Measurements from ENCODE around the gene DHRS12.

The DHRS12 gene

DNA sequence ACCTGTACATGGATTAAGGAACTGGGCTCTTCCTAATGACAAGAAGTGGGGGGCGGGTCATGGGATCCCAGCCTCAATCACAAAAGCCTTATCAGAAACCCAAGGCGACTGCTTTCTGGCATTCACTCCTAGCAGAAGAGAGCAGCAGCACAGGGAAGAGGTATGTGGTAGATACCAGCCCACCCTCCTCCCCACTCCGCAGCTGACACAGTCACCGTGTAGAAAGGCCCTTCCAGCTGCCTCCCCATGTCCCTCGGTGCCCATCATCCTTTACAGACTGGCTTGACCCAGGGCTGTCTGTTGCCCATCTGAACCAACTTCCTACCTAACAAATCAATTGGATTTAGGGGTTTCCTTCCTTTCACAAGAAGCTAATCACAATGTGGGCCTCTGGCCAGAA lies 3.1 kb upstream of the DHRS12 start:
- Histone ChIP-seq H3K36me3 (ENCODE audit: control insufficient read depth, insufficient read depth, low read length) (no peaks in the 10 kb centered on the region), H3K4me1 (ENCODE audit: control insufficient read depth, insufficient read depth, low read length) (peaks cover 7% of the 10 kb centered on the region), H3K27ac (ENCODE audit: low read length) (no peak overlapping the region), H3K27me3 (ENCODE audit: control insufficient read depth, insufficient read depth, low read length) (no peaks in the 10 kb centered on the region), H3K4me3 (ENCODE audit: low read length) (no peak overlapping the region), H3K9me3 (ENCODE audit: control insufficient read depth, insufficient read depth, low read length) (no peaks in the 10 kb centered on the region)
- DNase-seq (ENCODE audit: low read depth, low spot score), result no peak
- WGBS (ENCODE audit: insufficient coverage, insufficient read length), result no CpG with 5 or more reads among the region's 5 CpGs

DNA sequence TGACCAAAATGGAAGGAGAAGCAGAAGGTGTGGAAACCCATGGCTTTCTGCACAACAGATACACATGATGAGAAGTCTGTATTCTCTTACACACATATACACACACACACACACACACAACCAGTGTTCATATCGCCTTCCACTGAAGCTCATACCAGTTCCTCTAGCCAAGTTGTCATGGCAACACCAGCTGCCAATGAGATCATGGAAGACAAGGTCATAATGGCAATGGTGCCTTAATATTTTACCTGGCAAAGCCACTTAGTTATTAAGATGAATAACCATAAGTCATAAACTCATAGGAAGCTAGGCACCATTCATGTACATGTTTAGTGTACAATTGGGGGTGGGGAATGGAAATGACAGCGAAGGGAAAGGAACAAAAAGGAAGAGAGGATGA lies 2.6 kb upstream of the DHRS12 start:
- no peaks in the 10 kb centered on the region for H3K36me3 ChIP-seq (ENCODE audit: control insufficient read depth, insufficient read depth, low read length)
- no CpG with 5 or more reads among the region's 2 CpGs for WGBS (ENCODE audit: insufficient coverage, insufficient read length)
- no peak overlapping the region for H3K27ac ChIP-seq (ENCODE audit: low read length)
- no peaks in the 10 kb centered on the region for H3K9me3 ChIP-seq (ENCODE audit: control insufficient read depth, insufficient read depth, low read length)
- H3K27me3 ChIP-seq (ENCODE audit: control insufficient read depth, insufficient read depth, low read length), result no peaks in the 10 kb centered on the region
- no peak for DNase-seq (ENCODE audit: low read depth, low spot score)
- peaks cover 7% of the 10 kb centered on the region for H3K4me1 ChIP-seq (ENCODE audit: control insufficient read depth, insufficient read depth, low read length)
- H3K4me3 ChIP-seq (ENCODE audit: low read length), result no peak overlapping the region

DNA sequence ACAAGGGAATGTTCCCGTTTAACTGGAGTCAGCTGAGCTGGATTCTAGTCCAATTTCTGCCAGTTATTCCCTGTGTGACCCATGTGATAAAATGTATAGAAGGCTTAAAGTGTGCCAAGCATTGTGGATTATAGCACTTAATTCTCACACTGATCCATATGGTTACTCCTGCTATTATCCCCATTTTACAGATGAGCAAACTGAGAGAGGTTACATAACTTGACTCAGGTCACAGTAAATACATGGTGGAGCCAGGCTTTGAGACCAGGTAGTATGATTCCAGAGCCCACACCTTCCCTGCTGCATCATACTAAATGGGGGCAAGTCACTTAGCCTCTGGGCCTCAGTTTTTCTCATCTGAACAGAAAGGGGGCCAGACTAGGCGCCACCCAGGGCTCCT lies 2.0 kb upstream of the DHRS12 start:
- no peak for DNase-seq (ENCODE audit: low read depth, low spot score)
- Histone ChIP-seq H3K27me3 (ENCODE audit: control insufficient read depth, insufficient read depth, low read length) (no peaks in the 10 kb centered on the region), H3K4me1 (ENCODE audit: control insufficient read depth, insufficient read depth, low read length) (peaks cover 6% of the 10 kb centered on the region), H3K9me3 (ENCODE audit: control insufficient read depth, insufficient read depth, low read length) (no peaks in the 10 kb centered on the region), H3K27ac (ENCODE audit: low read length) (no peak overlapping the region), H3K4me3 (ENCODE audit: low read length) (no peak overlapping the region), H3K36me3 (ENCODE audit: control insufficient read depth, insufficient read depth, low read length) (no peaks in the 10 kb centered on the region)
- WGBS (ENCODE audit: insufficient coverage, insufficient read length), result no CpG with 5 or more reads among the region's 2 CpGs

DNA sequence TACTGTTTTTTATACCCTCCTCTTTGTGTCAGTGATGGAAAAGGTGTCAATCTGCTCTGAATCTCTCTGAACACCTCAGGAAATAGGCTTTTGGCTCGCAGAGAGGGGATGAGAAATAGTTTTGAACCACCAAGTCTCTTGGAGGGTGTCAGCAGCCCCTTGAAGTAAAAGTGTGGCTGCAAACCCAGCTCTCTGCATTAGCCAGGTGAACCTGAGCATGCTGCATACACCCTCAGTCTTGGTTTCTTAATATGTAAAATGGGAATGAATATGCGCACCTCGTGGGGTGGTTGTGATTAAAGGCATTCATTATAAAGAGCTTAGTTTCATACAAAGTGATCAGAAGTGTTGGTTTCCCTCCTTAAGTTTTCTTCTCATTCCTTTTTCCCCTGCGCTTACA lies 1.4 kb upstream of the DHRS12 start:
- H3K9me3 ChIP-seq (ENCODE audit: control insufficient read depth, insufficient read depth, low read length), result no peaks in the 10 kb centered on the region
- no CpG with 5 or more reads among the region's 4 CpGs for WGBS (ENCODE audit: insufficient coverage, insufficient read length)
- H3K4me3 ChIP-seq (ENCODE audit: low read length), result no peak overlapping the region
- no peaks in the 10 kb centered on the region for H3K36me3 ChIP-seq (ENCODE audit: control insufficient read depth, insufficient read depth, low read length)
- no peak overlapping the region for H3K27ac ChIP-seq (ENCODE audit: low read length)
- peaks cover 5% of the 10 kb centered on the region for H3K4me1 ChIP-seq (ENCODE audit: control insufficient read depth, insufficient read depth, low read length)
- no peak for DNase-seq (ENCODE audit: low read depth, low spot score)
- H3K27me3 ChIP-seq (ENCODE audit: control insufficient read depth, insufficient read depth, low read length), result no peaks in the 10 kb centered on the region

DNA sequence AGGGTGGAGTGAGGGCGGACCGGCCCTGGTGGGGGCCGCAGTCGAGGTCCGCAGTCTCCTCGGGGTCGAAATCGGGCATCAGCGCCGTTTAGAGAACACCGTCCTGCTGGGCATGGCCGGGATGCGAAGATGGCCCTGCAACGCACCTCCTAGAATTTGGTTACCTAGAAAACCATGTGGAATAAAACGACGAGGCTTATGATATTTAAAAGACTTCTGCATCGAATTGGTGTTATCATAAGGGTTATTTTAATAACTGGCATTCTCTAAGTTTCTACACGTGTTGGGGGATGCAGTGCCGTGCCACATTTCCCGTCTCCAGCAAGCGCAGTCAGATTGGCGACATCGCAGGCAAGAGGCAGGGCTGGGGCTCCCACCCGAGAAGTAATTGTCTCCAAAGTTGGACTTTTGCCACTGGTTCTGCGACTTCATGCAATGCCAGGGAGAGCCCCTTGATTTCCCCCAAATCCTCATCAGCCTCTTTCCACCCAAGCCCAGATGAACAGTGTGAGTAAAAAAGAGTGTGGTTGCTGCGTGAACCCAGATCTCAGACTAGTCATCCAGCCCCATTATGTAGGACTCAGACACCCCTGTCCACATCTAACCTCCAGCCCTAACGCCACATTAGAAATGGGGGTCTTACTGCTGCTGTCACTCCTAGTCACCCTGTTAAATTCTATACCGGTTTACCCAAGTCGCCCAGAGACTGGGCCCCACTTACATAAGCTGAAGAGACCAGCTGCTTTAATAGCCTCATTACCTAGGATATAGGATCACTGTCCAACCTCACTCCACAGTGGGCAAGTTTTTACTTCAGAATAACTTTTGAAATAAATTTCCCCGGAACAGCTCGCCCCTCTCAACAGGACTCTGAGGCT lies 571 bp upstream of the DHRS12 start:
- no peak overlapping the region for H3K27ac ChIP-seq (ENCODE audit: low read length)

DNA sequence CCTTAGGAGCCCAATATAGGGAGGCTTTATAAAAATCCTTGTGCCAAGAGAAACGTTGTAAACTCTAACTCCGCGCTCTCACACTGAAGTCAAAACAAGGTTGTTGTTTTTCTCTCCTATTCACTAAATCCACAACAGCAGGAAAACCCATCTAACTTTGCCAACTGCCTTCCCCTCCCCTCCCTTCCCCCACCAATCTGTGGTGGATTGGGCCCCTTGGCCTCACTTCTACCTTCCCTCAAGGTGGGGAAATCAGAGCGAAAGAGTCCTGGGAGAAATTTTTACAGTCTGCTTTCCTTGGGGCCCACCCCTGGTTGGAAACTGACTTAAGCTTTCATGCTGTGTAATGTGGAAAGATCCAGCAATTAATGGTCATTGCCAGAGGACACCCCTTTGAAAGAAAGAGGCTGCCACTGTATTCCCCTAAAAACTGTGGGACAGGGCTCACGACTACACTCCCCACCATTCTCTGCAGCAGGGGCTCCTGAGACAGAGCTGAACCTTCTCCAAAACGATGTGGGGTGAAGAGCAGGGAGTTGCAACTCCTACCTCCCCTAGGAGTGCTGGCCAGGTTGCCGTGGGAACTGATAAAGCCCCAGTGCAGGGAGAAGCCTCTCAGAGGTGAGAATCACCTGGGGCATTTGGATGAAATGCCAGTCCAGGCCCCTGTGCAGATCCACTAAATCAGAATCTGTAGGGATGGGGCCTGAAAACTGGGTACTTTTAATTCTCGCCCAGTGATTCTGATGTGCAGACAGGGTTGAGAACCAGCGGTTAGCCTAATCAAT lies 1.1 kb downstream of the DHRS12 start:
- Histone ChIP-seq H3K27me3 (ENCODE audit: control insufficient read depth, insufficient read depth, low read length) (no peaks in the 10 kb centered on the region), H3K4me1 (ENCODE audit: control insufficient read depth, insufficient read depth, low read length) (peaks cover 7% of the 10 kb centered on the region), H3K27ac (ENCODE audit: low read length) (no peak overlapping the region), H3K9me3 (ENCODE audit: control insufficient read depth, insufficient read depth, low read length) (no peaks in the 10 kb centered on the region), H3K36me3 (ENCODE audit: control insufficient read depth, insufficient read depth, low read length) (no peaks in the 10 kb centered on the region), H3K4me3 (ENCODE audit: low read length) (peak overlapping the region; percentile 80; the same call in 1 of the 2 replicates)
- no CpG with 5 or more reads among the region's 9 CpGs for WGBS (ENCODE audit: insufficient coverage, insufficient read length)
- DNase-seq (ENCODE audit: low read depth, low spot score), result no peak

More for the DNA sequence above, 571 bp upstream of the DHRS12 start:
- no peak for DNase-seq (ENCODE audit: low read depth, low spot score)
- Histone ChIP-seq H3K4me1 (ENCODE audit: control insufficient read depth, insufficient read depth, low read length) (peaks cover 5% of the 10 kb centered on the region), H3K36me3 (ENCODE audit: control insufficient read depth, insufficient read depth, low read length) (no peaks in the 10 kb centered on the region), H3K9me3 (ENCODE audit: control insufficient read depth, insufficient read depth, low read length) (no peaks in the 10 kb centered on the region), H3K4me3 (ENCODE audit: low read length) (peak overlapping the region; percentile 80; the same call in 1 of the 2 replicates), H3K27me3 (ENCODE audit: control insufficient read depth, insufficient read depth, low read length) (no peaks in the 10 kb centered on the region)
- WGBS (ENCODE audit: insufficient coverage, insufficient read length), result no CpG with 5 or more reads among the region's 31 CpGs

DNA sequence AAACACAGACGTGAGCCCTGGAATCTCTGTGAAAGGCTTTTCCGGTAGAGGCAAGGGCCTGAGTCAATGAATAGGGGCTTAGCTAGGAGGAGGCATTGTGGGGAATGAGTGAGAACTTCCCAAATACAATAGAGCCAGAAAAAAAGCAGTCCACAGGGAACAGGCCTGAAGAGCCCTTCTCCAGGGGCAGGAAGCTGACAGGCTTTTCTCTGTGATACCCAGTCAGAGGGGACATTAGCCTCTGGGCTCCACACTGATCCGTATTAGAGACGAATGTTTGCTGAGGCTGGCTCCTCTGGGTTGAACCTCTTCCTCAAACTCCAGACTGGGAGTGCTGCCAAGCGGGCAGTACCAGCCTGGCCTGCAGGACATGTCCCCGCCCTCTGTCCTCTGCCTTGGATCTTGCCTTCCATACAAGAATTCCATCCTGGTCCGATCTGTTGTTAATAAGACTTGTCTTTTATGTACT lies 2.3 kb downstream of the DHRS12 start:
- DNase-seq (ENCODE audit: low read depth, low spot score), result no peak
- no peak overlapping the region for H3K4me3 ChIP-seq (ENCODE audit: low read length)
- no peak overlapping the region for H3K27ac ChIP-seq (ENCODE audit: low read length)
- no peaks in the 10 kb centered on the region for H3K9me3 ChIP-seq (ENCODE audit: control insufficient read depth, insufficient read depth, low read length)
- H3K4me1 ChIP-seq (ENCODE audit: control insufficient read depth, insufficient read depth, low read length), result peaks cover 10% of the 10 kb centered on the region
- H3K27me3 ChIP-seq (ENCODE audit: control insufficient read depth, insufficient read depth, low read length), result no peaks in the 10 kb centered on the region
- no CpG with 5 or more reads among the region's 7 CpGs for WGBS (ENCODE audit: insufficient coverage, insufficient read length)
- no peaks in the 10 kb centered on the region for H3K36me3 ChIP-seq (ENCODE audit: control insufficient read depth, insufficient read depth, low read length)

DNA sequence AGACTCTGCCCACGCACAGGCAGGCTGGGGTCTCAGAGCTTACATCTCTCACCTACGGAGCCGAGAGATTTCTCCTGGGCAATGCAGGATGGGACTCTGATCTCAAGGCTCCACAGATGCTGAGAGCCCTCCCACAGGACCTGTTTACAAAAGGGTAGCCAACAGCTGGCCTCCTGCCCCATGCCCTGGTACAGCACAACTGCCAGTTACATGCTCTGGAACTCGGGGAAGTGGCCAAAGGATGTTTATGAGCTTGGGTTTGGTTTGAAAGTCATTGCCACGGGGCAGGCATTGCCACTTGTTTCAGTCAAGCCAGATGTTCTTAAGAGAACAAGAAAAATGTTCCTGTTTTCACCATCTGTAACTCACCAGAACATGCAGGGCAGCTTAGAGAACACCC lies 3.5 kb downstream of the DHRS12 start:
- no peak for DNase-seq (ENCODE audit: low read depth, low spot score)
- no peaks in the 10 kb centered on the region for H3K27me3 ChIP-seq (ENCODE audit: control insufficient read depth, insufficient read depth, low read length)
- no peaks in the 10 kb centered on the region for H3K36me3 ChIP-seq (ENCODE audit: control insufficient read depth, insufficient read depth, low read length)
- no peaks in the 10 kb centered on the region for H3K9me3 ChIP-seq (ENCODE audit: control insufficient read depth, insufficient read depth, low read length)
- no CpG with 5 or more reads among the region's 5 CpGs for WGBS (ENCODE audit: insufficient coverage, insufficient read length)
- H3K27ac ChIP-seq (ENCODE audit: low read length), result no peak overlapping the region
- H3K4me3 ChIP-seq (ENCODE audit: low read length), result no peak overlapping the region
- peaks cover 10% of the 10 kb centered on the region for H3K4me1 ChIP-seq (ENCODE audit: control insufficient read depth, insufficient read depth, low read length)

DNA sequence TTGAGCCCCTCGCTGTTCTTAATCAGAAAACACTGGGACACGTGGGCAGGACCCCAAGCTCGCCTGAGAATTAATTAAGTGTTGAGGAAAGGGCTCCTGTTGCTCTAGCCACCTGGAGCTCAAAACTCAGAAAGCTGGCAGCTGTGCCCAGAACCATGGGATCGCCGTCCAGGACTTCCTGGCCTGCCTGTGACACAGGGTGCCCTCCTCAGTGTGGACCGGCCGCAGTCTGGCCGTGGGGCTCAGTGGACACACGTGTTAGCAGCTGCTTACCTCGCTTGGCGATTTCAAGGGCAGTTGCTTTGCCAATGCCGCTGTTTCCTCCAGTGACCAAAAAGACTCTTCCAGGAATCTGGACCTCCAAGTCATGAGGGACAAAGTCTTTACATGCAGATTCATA lies 4.7 kb downstream of the DHRS12 start:
- Histone ChIP-seq H3K36me3 (ENCODE audit: control insufficient read depth, insufficient read depth, low read length) (no peaks in the 10 kb centered on the region), H3K27ac (ENCODE audit: low read length) (no peak overlapping the region), H3K4me1 (ENCODE audit: control insufficient read depth, insufficient read depth, low read length) (peaks cover 6% of the 10 kb centered on the region), H3K4me3 (ENCODE audit: low read length) (no peak overlapping the region), H3K9me3 (ENCODE audit: control insufficient read depth, insufficient read depth, low read length) (no peaks in the 10 kb centered on the region), H3K27me3 (ENCODE audit: control insufficient read depth, insufficient read depth, low read length) (no peaks in the 10 kb centered on the region)
- DNase-seq (ENCODE audit: low read depth, low spot score), result no peak
- whole genome bisulfite sequencing (ENCODE audit: insufficient coverage, insufficient read length), result no CpG with 5 or more reads among the region's 12 CpGs

DNA sequence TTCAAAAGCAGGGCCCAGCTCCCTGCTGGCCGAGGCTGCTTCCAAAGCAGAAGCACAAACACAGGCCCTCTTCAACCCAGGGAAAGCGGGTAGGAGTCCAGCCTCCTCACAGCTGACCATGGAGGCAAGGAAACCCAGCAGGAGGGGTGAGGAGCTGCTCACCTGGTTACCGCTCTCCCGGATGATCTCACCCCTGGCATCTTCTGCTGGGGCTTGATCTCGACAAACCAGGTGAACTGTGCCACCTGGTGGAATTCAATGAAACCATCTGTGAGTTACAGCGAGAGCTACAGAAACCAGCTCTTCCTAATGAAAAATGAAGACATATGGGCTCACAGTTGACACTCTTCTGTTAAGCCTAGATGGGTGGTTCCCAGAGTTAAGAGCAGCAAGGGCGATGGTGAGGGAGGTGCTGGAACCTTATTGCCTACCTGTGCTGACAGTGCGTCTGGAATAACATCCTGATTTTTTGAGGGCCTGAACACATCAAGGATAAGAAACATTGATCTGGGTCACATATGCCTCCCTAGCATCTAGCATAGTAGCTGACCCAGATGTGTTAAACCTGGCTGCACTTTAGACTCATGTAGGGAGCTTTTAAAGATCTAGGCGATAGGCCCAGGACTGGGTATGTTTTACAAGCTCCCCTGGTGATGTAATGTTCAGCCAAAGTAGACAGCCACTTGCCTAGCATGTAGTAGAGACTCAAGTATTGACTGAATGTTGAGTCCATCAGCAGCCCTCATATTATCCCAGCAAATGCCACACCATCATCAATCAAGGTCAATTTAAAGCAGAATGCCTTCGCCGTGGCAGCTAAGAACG lies 6.1 kb downstream of the DHRS12 start:
- peaks cover 6% of the 10 kb centered on the region for H3K4me1 ChIP-seq (ENCODE audit: control insufficient read depth, insufficient read depth, low read length)
- H3K27ac ChIP-seq (ENCODE audit: low read length), result no peak overlapping the region

More for the DNA sequence above, 6.1 kb downstream of the DHRS12 start:
- Histone ChIP-seq H3K4me3 (ENCODE audit: low read length) (no peak overlapping the region), H3K27me3 (ENCODE audit: control insufficient read depth, insufficient read depth, low read length) (no peaks in the 10 kb centered on the region), H3K36me3 (ENCODE audit: control insufficient read depth, insufficient read depth, low read length) (no peaks in the 10 kb centered on the region), H3K9me3 (ENCODE audit: control insufficient read depth, insufficient read depth, low read length) (no peaks in the 10 kb centered on the region)
- DNase-seq (ENCODE audit: low read depth, low spot score), result no peak
- WGBS (ENCODE audit: insufficient coverage, insufficient read length), result no CpG with 5 or more reads among the region's 12 CpGs

Measured in iPS DF 6.9 (cell line).